ENCODE data around the gene WWP2.

The WWP2 gene

DNA sequence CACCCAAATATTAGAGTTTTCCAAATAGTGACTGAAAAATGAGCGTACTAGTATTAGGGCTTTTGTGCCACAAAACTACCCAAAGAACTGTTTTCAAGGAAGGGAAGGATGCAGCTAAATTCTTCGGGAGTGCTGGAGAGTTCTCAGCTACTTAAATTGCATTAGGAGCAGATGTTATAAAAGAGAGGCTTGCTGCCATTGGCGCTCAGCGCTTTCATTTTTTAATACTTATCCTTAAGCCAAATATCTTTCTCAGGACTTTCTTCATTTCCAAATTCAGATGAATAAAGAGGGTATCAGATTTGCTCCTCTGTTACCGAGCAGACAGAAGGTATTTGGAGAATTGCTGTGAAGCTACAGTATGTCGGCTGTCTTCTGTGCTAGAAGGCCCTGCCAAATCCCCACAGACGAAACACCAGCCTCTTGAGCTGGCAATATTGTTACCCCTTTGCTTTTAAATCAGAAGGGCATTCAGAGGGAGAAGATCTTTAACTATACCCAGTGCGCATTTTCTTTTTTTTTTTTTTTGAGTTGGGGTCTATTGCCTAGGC is 141.8 kb downstream of the WWP2 start:
- no peak overlapping the region for H3K4me3 Mint-ChIP-seq
- no peak overlapping the region for H3K27ac Mint-ChIP-seq
- no peaks in the 10 kb centered on the region for H3K27me3 Mint-ChIP-seq
- H3K4me1 Mint-ChIP-seq: no peaks in the 10 kb centered on the region
- H3K36me3 Mint-ChIP-seq: peaks cover 3% of the 10 kb centered on the region
- H3K9me3 Mint-ChIP-seq: no peaks in the 10 kb centered on the region

- no peak overlapping the region for H3K4me3 Mint-ChIP-seq
- H3K9me3 Mint-ChIP-seq: no peaks in the 10 kb centered on the region
- no peaks in the 10 kb centered on the region for H3K4me1 Mint-ChIP-seq
- no peaks in the 10 kb centered on the region for H3K27me3 Mint-ChIP-seq
- peaks cover 3% of the 10 kb centered on the region for H3K36me3 Mint-ChIP-seq
- no peak overlapping the region for H3K27ac Mint-ChIP-seq
Measured at GRCh38 chr16:69904495-69905170, 142.5 kb downstream of the WWP2 start.

DNA sequence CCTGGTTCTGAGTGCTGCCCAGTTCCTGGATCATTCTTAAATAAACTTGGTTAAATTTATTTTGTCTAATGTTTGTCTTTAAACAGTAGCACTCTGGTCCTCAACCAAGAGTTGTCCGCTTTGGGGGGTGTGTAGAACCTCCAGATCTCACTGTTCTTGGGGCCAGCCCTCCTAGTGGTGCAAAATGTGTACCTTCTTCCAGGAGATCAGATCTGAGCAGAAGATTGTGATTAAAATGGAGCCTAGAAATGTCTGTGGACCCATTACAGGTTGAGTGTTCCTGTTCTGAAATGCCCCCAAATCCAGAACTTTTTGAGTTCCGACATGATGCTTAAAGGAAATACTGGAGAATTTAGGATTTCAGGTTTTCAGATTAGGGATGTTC is 143.0 kb downstream of the WWP2 start:
- no peaks in the 10 kb centered on the region for H3K4me1 Mint-ChIP-seq
- no peak overlapping the region for H3K4me3 Mint-ChIP-seq
- H3K36me3 Mint-ChIP-seq: peaks cover 3% of the 10 kb centered on the region
- no peaks in the 10 kb centered on the region for H3K9me3 Mint-ChIP-seq
- no peaks in the 10 kb centered on the region for H3K27me3 Mint-ChIP-seq
- H3K27ac Mint-ChIP-seq: no peak overlapping the region

DNA sequence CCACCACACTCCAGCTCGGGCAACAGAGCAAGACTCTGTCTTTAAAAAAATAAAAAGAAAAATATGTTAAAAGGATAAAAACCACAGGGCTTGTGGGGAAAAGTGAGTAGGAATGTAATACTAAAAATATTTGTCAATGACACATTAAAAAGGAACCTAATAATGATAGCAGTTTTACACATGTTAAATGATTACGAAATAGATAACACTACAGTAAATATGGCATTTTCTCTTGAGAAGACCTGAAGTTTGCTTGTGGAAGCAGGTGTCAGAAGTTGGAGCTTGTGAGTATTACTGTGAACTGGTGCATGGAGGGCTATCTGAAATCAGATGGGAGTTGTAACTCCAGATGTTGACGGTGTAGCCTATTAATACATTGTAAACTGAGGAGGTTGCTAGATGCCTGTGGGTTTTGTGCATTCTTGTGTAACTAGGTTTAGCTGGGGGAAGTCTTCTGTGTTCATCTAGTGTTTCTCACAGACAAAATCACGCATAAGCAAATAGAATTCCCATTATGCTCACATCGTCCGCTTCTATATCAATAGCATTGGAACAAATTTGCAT is 144.8 kb downstream of the WWP2 start:
- Mint-ChIP-seq H3K27ac (no peak overlapping the region), H3K4me3 (no peak overlapping the region), H3K9me3 (no peaks in the 10 kb centered on the region), H3K4me1 (no peaks in the 10 kb centered on the region), H3K27me3 (no peaks in the 10 kb centered on the region), H3K36me3 (peaks cover 6% of the 10 kb centered on the region)

DNA sequence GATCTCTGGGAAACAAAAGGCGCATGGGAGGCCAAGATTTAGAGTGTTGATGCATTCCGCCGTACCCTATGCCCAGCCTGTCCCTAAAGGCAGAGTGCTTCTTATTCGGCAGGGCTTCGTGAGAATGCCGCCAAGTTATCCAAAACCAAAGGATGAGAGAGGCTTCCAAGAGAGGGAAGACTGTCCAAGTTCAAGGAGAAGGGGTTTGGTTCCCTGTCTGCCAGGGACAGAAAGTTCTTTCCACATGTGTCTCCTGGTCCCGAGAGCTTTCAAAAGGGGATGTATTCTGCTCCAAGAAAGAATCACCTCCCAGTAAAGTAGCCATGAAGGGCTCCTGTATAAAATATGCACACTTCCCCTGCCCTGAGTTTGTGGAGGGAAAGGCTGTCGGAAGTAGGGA is 146.9 kb downstream of the WWP2 start:
- Mint-ChIP-seq H3K36me3 (peaks cover 7% of the 10 kb centered on the region), H3K27me3 (no peaks in the 10 kb centered on the region), H3K4me3 (no peak overlapping the region), H3K4me1 (no peaks in the 10 kb centered on the region), H3K27ac (no peak overlapping the region), H3K9me3 (no peaks in the 10 kb centered on the region)

- Mint-ChIP-seq H3K4me3 (no peak overlapping the region), H3K4me1 (no peaks in the 10 kb centered on the region), H3K27ac (no peak overlapping the region), H3K9me3 (no peaks in the 10 kb centered on the region), H3K36me3 (peaks cover 7% of the 10 kb centered on the region), H3K27me3 (no peaks in the 10 kb centered on the region)
Measured at GRCh38 chr16:69909760-69910159, 147.6 kb downstream of the WWP2 start.

DNA sequence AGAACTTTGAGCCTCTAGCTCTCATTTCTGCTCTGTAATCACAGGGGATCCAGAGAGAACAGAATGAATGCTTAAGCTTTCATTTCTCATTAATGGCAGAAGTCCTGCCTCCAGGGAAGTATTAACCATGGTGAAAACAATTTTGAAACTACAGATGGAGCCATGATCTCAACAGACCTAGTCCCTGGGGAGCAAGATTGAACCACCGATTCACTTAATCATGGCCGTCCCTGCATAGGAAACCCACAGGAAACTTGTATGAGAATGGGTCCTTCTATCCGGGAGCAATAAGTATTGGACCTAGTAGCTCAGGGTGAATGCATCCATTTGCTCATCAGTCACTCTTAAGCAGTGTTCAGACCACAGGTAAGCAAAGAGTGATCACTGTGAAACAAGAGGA is 148.8 kb downstream of the WWP2 start:
- no peak overlapping the region for H3K27ac Mint-ChIP-seq
- H3K4me1 Mint-ChIP-seq: no peaks in the 10 kb centered on the region
- H3K36me3 Mint-ChIP-seq: peaks cover 7% of the 10 kb centered on the region
- no peaks in the 10 kb centered on the region for H3K9me3 Mint-ChIP-seq
- H3K27me3 Mint-ChIP-seq: no peaks in the 10 kb centered on the region
- H3K4me3 Mint-ChIP-seq: no peak overlapping the region

DNA sequence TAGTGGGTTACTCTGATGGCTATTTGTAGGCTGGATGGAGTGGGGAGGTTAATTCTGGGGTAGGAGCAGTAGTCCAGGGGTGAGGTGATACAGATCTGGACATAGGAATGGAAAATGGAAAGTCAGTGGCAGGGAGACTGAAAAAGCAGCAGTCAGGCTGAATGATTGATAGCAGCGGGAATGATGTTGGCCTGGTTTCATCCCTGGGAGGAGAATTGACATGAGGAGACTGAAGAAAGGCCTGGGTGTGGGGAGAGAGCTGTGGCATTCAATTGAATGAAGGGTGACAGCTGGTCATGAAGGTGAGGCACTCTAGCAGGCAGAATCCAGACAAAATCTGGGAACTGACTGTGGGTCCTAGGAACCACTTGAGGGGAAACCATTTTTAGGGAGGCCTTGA is 154.3 kb downstream of the WWP2 start:
- Mint-ChIP-seq H3K36me3 (peaks cover 10% of the 10 kb centered on the region), H3K27me3 (no peaks in the 10 kb centered on the region), H3K27ac (no peak overlapping the region), H3K9me3 (no peaks in the 10 kb centered on the region), H3K4me3 (no peak overlapping the region), H3K4me1 (no peaks in the 10 kb centered on the region)

GRCh38 chr16:69917311-69917710 is 155.2 kb downstream of the WWP2 start:
- H3K4me1 Mint-ChIP-seq: no peaks in the 10 kb centered on the region
- H3K9me3 Mint-ChIP-seq: no peaks in the 10 kb centered on the region
- H3K36me3 Mint-ChIP-seq: peaks cover 9% of the 10 kb centered on the region
- no peaks in the 10 kb centered on the region for H3K27me3 Mint-ChIP-seq
- no peak overlapping the region for H3K27ac Mint-ChIP-seq
- H3K4me3 Mint-ChIP-seq: no peak overlapping the region

DNA sequence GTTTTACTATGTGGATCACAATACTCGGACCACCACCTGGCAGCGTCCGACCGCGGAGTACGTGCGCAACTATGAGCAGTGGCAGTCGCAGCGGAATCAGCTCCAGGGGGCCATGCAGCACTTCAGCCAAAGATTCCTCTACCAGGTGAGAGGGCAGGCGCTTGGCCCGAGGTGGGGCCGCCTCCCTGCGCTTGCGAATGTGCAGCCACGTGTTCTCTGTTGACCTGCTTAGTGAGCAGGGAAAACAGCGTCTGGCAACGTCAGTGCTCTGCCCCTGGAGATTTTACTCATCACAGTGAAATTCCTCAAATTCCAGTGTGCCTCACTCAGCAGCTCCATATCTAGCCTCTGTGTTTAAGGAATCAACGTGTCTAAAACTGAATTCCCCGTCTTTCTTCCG is 155.6 kb downstream of the WWP2 start:
- Mint-ChIP-seq H3K9me3 (no peaks in the 10 kb centered on the region), H3K4me1 (no peaks in the 10 kb centered on the region), H3K4me3 (no peak overlapping the region), H3K36me3 (peaks cover 6% of the 10 kb centered on the region), H3K27ac (no peak overlapping the region), H3K27me3 (no peaks in the 10 kb centered on the region)

GRCh38 chr16:69918241-69918640 is 156.1 kb downstream of the WWP2 start:
- peaks cover 6% of the 10 kb centered on the region for H3K36me3 Mint-ChIP-seq
- H3K27ac Mint-ChIP-seq: no peak overlapping the region
- H3K4me1 Mint-ChIP-seq: no peaks in the 10 kb centered on the region
- no peak overlapping the region for H3K4me3 Mint-ChIP-seq
- no peaks in the 10 kb centered on the region for H3K27me3 Mint-ChIP-seq
- no peaks in the 10 kb centered on the region for H3K9me3 Mint-ChIP-seq

- Mint-ChIP-seq H3K9me3 (no peaks in the 10 kb centered on the region), H3K36me3 (peaks cover 8% of the 10 kb centered on the region), H3K27me3 (no peaks in the 10 kb centered on the region), H3K4me1 (no peaks in the 10 kb centered on the region), H3K4me3 (no peak overlapping the region), H3K27ac (no peak overlapping the region)
Measured at GRCh38 chr16:69921127-69921526, 159.0 kb downstream of the WWP2 start.

DNA sequence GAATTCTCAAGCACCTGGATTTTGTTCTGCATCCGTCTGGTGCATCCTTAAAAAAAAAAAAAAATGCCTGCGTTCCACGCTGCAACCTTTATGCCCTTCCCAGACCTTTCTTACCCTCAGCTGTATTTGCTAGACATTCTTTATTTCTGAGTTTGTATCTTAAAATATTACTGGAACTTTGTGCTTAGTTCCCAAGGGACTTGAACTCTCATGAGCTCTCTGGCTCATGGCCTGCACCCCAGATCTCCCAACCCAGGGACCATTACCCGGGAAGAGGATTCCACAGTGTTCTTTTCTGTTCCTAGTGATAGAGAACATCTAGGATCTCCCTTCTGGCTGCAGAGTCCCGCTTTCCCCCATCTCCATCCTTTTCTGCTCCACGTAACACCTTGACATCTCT is 160.1 kb downstream of the WWP2 start:
- Mint-ChIP-seq H3K9me3 (no peaks in the 10 kb centered on the region), H3K36me3 (peaks cover 7% of the 10 kb centered on the region), H3K27ac (no peak overlapping the region), H3K27me3 (no peaks in the 10 kb centered on the region), H3K4me1 (no peaks in the 10 kb centered on the region), H3K4me3 (no peak overlapping the region)

GRCh38 chr16:69924041-69924775 is 162.1 kb downstream of the WWP2 start:
- no peaks in the 10 kb centered on the region for H3K9me3 Mint-ChIP-seq
- H3K27ac Mint-ChIP-seq: no peak overlapping the region
- no peaks in the 10 kb centered on the region for H3K27me3 Mint-ChIP-seq
- H3K4me3 Mint-ChIP-seq: no peak overlapping the region
- peaks cover 4% of the 10 kb centered on the region for H3K36me3 Mint-ChIP-seq
- H3K4me1 Mint-ChIP-seq: no peaks in the 10 kb centered on the region

DNA sequence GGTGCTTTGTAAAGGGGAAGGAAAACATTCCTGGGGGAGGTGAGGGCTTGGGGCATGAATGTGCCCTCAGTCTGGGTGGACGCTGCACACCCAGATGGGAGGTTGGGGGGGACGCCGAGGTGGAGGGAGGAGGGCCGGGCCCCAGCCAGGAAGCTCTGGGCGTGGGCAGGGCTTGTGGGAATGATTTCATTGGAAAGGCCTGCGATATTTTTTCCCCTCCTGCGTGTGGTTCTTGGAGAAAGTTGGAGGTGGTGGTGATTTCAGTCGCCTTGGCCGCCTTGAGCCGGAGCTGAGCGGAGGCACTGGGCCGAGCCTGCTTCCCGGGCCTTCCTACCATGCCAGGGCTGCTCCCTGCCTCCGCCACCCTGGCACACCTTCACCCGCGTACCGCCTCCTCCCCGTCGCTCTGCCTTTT is 162.7 kb downstream of the WWP2 start:
- Mint-ChIP-seq H3K4me1 (no peaks in the 10 kb centered on the region), H3K4me3 (no peak overlapping the region), H3K9me3 (no peaks in the 10 kb centered on the region), H3K27ac (no peak overlapping the region), H3K36me3 (peaks cover 4% of the 10 kb centered on the region), H3K27me3 (no peaks in the 10 kb centered on the region)

DNA sequence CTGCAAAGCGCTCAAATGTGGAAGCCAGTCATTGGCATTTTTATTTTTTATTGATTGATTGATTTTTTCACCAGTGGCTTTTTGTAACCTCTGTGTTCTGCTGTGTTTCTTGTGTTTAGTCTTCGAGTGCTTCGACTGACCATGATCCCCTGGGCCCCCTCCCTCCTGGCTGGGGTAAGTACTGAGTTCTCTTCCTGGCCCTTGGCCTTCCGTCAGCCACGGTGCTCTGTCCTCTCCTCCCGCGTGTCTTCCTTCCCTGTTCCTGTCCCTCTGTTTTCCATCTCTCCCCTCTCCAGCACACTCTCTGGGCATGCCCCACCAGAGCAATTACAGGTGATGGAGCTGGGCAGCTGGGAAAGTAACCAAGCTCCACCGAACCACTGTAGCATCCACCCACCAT is 163.2 kb downstream of the WWP2 start:
- Mint-ChIP-seq H3K27ac (peak overlapping the region; percentile 43), H3K27me3 (no peaks in the 10 kb centered on the region), H3K36me3 (peaks cover 4% of the 10 kb centered on the region), H3K4me3 (no peak overlapping the region), H3K4me1 (no peaks in the 10 kb centered on the region), H3K9me3 (no peaks in the 10 kb centered on the region)

Data from activated naive CD4-positive, alpha-beta T cell treated with anti-CD3 and anti-CD28 coated beads, Interleukin-2, amount 50 U/mL, for 24 hours (primary cell).